HG03159 (cell line): Measurements from ENCODE around the gene ZC3HAV1.
A peak's percentile ranks its signal among the peaks of the same experiment; 100 is the strongest.
"Not testable (repeated sequence)": the region's sequence is repeated elsewhere in the genome, so short reads cannot be mapped to it uniquely, and the experiment has no call there.

Experiments
- ATAC-seq: cut with Tn5 transposase; IDR thresholded peaks from one replicate; pipeline ENCODE4 v1.9.1; 2021; ENCODE audit warnings: mild to moderate bottlenecking, moderate library complexity; ENCODE audit not compliant: unreplicated experiment

Gene ZC3HAV1

GRCh38 chr7:139088268-139088667 lies 21.3 kb downstream of the ZC3HAV1 start:
- no peak for ATAC-seq

DNA sequence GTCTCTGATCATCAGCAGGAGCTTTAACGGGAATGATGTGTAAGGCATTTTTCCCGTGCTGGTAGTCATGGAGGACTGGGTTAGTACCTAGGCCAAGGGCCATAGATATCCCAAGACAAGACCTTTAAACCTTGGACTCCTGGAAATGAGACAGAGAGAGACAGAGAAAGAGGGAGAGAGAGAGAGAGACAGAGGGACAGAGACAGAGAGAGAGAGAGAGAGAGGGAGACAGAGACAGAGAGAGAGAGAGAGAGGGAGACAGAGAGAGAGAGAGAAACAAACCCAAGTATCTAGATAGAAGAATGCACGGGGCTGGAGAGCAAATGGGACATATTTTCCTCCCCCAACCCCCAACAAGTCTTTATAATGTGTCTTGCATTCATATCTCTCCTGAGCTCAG lies 22.3 kb downstream of the ZC3HAV1 start:
- no peak for ATAC-seq

- no peak for ATAC-seq
These were observed 23.1 kb downstream of the ZC3HAV1 start for GRCh38 chr7:139086454-139086853.

- ATAC-seq = no peak
These were observed 24.8 kb downstream of the ZC3HAV1 start for GRCh38 chr7:139084709-139085108.

DNA sequence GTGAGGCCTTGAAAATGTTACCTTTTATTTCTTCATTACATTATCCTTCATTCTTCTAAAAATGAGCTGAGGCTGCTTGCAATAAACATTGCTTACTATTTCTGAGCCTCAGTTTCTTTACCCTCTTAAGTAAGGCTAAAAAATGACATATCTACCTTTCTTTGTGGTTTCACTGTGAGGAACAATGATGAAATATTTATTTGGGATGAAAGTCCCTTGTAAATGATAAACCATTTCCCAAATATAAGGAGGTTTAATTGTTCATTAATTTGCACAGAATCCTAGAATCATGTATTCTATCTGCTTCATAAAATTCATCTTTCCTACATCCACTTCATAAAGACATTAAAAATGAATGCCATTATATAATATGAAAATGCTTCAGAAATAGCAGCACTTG lies 27.9 kb downstream of the ZC3HAV1 start:
- no peak for ATAC-seq

DNA sequence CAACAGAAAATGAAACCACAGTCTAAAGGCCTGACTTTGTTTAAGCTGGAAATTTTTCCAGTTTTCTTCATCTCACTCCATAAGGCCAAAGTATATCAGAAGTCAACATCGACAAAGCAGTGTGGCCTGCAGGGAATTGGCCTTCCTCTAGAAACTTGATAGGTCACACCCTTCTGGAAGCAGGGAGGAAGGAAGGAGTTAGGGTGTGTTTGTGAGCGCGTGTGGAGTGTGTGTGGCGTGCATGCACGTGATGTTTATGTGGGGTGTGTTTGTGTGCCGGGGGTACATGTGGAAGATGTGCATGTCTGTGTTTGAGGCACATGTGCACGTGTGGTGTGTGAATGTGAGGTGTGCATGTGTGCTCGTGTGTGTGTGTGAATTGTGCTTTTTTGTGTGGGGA lies 28.6 kb downstream of the ZC3HAV1 start:
- ATAC-seq = no peak

- no peak for ATAC-seq
These were observed 29.7 kb downstream of the ZC3HAV1 start for GRCh38 chr7:139079861-139080260.

- ATAC-seq = no peak
These were observed 30.6 kb downstream of the ZC3HAV1 start for GRCh38 chr7:139078911-139079310.

DNA sequence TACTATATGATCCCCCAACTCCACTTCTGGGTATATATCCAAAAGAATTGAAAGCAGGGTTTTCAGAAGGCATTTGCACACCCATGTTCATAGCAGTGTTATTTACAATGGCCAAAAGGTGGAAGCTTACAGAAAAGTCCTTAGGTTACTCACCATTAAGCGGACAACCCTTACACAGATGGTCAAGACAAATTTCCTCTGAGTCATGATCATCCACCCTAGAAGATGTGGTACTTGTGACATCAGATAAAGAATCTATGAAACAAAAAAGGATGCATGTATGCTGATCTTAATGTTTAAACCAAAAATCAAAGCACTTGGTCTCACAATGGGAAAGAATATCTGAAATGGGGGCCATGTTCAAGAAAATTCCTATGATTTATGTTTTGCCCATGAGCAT lies 31.1 kb downstream of the ZC3HAV1 start:
- ATAC-seq = no peak

- ATAC-seq = not testable (repeated sequence)
These were observed 31.8 kb downstream of the ZC3HAV1 start for GRCh38 chr7:139077706-139078105.

DNA sequence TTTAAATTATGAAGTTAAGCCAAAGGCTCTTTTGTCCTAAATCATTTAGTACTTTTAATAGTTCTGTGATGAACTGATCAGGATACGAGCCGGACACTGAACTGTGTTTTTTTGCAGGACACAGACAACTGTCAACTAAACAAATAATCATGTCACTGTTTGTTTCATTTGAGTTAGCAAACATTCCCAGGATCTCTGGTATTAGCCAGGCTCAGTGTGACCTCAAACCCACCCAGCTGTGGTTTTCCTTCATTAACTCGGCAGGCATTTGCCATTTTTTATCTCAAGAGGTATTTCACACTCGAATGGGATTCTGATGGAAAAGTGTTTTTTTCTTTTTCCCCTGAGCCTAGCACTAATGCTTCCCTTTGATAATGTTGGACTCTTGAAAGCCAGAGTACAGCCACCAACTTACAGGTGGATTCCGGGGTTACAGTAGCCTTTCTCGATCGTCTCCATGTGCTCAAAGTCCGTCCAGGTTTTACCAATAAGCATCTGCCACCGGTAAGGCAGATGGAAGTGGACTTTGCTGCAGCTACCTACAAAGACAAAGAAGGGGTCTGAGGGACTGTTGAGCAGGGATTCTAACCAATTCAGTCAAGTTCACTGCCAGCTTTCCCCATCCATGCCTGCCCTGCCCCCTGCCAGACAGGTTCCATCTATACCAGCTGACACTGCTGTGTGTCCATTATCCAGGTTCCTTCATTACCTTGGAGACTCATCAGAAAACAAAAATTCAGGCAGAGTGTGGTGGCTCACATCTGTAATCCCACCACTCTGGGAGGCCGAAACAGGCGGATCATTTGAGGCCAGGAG lies 33.4 kb downstream of the ZC3HAV1 start:
- ATAC-seq = no peak

- ATAC-seq = peak; percentile 87
These were observed 34.4 kb downstream of the ZC3HAV1 start for GRCh38 chr7:139075031-139075652.

DNA sequence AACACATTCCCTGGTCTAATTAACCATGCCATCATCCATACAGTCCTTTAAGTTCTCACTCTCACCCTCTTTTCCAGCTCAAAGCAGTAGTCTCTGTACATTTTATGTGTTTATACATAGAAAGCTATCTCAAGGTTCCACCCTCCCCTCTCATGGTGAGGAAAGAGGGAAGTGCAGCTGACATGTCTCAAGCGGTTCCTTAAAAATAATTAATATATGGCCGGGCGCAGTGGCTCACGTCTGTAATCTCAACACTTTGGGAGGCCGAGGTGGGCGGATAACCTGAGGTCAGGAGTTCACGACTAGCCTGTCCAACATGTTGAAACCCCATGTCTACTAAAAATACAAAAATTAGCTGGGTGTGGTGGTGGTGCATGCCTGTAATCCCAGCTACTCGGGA lies 36.7 kb downstream of the ZC3HAV1 start:
- ATAC-seq = no peak

DNA sequence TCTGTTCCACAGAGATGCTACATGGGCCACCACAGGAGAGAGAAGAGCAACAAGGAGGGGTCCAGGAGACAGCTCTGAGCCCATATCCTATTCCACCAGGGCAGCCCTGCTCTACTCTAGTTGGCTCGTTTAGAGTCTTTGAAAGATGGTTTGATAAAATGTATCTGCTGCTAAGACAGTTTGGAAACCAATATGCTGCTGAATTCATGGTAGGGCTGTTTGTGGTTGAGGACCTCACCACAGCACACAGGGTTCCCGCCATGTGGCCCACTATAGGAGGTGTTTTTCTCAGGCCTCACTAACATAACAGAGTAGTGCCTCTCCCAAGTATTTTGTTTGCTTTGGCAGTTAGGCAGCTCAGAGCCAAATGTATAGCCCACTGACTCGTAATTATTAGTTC lies 37.8 kb downstream of the ZC3HAV1 start:
- ATAC-seq = no peak

GRCh38 chr7:139068544-139069399 lies 40.7 kb downstream of the ZC3HAV1 start:
- no peak for ATAC-seq

GRCh38 chr7:139066315-139066714 lies 43.2 kb downstream of the ZC3HAV1 start:
- ATAC-seq = no peak

GRCh38 chr7:139065323-139065722 lies 44.2 kb downstream of the ZC3HAV1 start:
- ATAC-seq = no peak

DNA sequence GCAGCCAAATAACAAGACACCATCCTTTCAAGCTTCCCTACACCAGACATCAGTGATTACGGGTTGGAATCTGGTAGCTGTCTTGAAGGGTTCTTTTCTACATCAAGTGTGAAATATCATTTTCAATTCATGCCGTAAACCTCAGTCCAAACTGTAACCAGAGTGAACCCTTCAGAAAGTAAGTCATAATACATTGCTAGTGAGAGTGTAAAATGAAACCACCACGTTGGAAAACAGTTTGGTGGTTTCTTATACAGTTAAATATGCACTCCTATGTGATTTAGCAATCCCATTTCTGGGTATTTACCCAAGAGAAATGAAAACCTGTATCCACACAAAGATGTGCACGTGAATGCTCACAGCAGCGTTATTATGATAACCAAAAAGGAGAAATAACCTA lies 48.1 kb downstream of the ZC3HAV1 start:
- ATAC-seq = no peak

GRCh38 chr7:139060695-139061237 lies 48.8 kb downstream of the ZC3HAV1 start:
- ATAC-seq = no peak

GRCh38 chr7:139059905-139060304 lies 49.6 kb downstream of the ZC3HAV1 start:
- ATAC-seq = no peak

- ATAC-seq = no peak
These were observed 50.6 kb downstream of the ZC3HAV1 start for GRCh38 chr7:139058943-139059342.
